Choroid plexus epithelial cell (primary cell): ENCODE results near the gene NUBPL.

Experiments
- DNase-seq: peaks from one replicate; pipeline ENCODE4 v3.0.0-alpha.2; 2010; ENCODE audit warnings: low read depth
- H3K4me3 ChIP-seq: 2 replicates; pipeline ENCODE4 v1.5.1; 2011; ENCODE audit warnings: low read depth, mild to moderate bottlenecking, control low read depth, low read length, moderate library complexity
- TF ChIP-seq, protein P1 (sequence below): conservative IDR thresholded peaks from 2 replicates; pipeline ENCODE4 v1.5.1; 2011; ENCODE audit warnings: low read depth, mild to moderate bottlenecking, control low read depth, inconsistent platforms, low read length, moderate library complexity

The NUBPL gene

GRCh38 chr14:31895206-31895605 is 334.0 kb downstream of the NUBPL start:
- peak; percentile 83 for DNase-seq
- TF ChIP-seq, protein P1, sequence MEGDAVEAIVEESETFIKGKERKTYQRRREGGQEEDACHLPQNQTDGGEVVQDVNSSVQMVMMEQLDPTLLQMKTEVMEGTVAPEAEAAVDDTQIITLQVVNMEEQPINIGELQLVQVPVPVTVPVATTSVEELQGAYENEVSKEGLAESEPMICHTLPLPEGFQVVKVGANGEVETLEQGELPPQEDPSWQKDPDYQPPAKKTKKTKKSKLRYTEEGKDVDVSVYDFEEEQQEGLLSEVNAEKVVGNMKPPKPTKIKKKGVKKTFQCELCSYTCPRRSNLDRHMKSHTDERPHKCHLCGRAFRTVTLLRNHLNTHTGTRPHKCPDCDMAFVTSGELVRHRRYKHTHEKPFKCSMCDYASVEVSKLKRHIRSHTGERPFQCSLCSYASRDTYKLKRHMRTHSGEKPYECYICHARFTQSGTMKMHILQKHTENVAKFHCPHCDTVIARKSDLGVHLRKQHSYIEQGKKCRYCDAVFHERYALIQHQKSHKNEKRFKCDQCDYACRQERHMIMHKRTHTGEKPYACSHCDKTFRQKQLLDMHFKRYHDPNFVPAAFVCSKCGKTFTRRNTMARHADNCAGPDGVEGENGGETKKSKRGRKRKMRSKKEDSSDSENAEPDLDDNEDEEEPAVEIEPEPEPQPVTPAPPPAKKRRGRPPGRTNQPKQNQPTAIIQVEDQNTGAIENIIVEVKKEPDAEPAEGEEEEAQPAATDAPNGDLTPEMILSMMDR = no peak
- H3K4me3 ChIP-seq = no peak overlapping the region

DNA sequence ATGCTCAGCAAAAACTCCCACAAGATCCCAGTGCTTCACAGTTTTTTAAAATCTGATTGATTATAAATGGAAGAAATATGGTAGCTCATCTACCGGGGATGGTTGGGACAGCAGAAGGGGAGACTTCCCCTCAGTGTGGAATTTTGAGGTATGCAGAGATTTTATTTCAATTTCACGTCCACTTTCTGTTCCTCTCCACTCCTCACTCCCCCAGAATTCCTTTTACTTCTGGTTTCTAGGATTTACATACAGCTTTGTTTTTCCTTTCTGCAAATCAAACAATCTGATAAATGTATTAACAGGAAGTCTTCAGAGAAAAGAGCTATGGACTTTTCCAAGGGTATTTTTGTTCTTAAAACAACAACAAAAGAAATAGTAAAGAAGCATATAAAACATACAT is 334.4 kb downstream of the NUBPL start:
- no peak for DNase-seq
- TF ChIP-seq, protein P1 = no peak
- no peak overlapping the region for H3K4me3 ChIP-seq

DNA sequence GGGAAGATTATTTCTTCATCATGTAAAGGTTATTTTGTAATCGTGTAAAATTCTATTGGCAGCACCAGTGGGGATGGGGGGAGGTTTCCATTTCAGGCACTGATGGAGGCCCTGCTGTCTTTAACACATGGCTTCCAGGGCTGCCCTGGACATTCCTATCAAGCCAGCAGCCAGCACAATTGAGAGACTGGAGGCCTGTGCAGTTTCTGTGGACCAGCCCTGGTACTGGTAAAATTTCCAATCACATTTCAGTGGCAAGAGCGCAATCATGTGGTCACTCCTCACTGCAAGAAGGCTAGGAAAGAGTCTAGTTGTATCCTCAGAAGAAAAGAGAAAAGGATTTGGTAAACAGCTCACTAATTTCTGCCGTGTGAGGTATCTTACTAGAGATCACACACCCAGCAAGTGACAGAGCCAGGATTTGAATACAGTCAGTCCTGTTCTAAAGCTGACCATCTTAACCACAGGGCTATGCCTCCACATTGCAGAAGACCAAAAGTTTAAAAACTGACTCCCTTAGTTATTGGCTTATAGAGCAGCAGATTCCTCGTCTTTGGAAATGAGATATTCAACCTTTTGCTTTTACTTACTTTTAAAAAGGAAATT is 336.5 kb downstream of the NUBPL start:
- peak; percentile 80 for DNase-seq
- H3K4me3 ChIP-seq = no peak overlapping the region
- TF ChIP-seq, protein P1 = peak; percentile 11

DNA sequence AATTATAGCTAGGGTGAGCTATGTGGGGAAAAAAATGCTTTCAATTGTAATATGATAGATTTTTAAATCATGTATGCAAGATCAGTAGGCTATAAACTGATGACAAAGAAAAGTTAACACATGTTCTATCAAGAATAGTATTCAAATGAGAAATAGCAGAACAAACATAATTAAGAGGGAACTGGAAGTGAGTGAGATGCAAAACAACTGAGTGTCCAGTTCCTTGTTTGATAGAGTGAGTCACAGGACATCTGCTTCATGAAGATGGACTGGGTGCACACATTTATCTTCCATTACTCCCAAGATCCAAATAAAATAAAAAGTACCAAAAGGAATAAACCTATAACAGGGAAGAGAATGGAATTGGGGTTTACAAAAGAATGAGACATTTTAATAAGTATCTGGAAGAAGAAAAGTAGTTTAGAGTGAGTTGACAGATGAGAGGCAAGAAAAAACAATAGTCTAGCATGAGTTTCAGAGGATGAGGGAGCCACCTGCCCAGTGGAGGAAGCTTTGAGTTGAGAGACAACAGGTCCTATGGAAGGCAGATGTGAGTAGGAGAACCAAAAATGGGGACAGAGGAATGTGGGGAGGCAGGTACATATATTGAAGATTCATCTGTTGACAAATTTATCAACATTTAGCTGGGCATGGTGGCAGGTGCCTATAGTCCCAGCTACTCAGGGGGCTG is 337.8 kb downstream of the NUBPL start:
- DNase-seq = no peak
- H3K4me3 ChIP-seq = no peak overlapping the region
- TF ChIP-seq, protein P1 = no peak

DNA sequence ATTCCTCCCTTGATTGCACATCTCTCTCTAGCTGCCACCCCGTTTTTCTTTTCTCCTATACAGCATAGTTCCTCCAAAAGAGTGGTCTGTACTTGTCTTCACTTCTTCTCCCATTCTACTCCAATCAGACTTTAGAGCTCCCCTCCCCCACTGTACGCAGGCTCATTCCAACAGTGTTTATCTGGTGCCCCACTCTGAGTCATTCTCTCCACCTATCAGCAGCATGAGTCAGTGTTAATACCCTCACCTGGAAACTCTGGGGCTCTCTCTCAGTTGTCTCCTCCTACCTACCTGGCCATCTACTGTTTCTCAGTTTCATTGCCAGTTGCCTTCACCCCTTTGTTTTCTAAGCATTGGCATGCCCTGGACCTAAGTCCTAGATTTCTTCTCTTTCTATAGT is 340.8 kb downstream of the NUBPL start:
- no peak overlapping the region for H3K4me3 ChIP-seq
- no peak for DNase-seq
- TF ChIP-seq, protein P1 = no peak

- TF ChIP-seq, protein P1 = no peak
- H3K4me3 ChIP-seq = no peak overlapping the region
- DNase-seq = no peak
These were observed 341.9 kb downstream of the NUBPL start for GRCh38 chr14:31902945-31903646.

- TF ChIP-seq, protein P1 = no peak
- H3K4me3 ChIP-seq = no peak overlapping the region
- no peak for DNase-seq
These were observed 348.8 kb downstream of the NUBPL start for GRCh38 chr14:31909977-31910376.
